Effector CD8-positive, alpha-beta T cell (primary cell): ENCODE results near the gene RNF141.

ENCODE experiments used
- DNase-seq: peaks from one replicate; lab custom pipeline; 2025; lab: John Stamatoyannopoulos, UW

RNF141 gene

GRCh38 chr11:10522921-10523320, 18.1 kb downstream of the RNF141 start:
- no peak for DNase-seq

GRCh38 chr11:10522276-10522675, 18.7 kb downstream of the RNF141 start:
- DNase-seq: no peak

GRCh38 chr11:10520562-10520961, 20.4 kb downstream of the RNF141 start:
- DNase-seq: no peak

- DNase-seq: no peak
Observed at GRCh38 chr11:10519630-10520029, 21.4 kb downstream of the RNF141 start.

GRCh38 chr11:10518891-10519290, 22.1 kb downstream of the RNF141 start:
- DNase-seq: no peak

- no peak for DNase-seq
Observed at GRCh38 chr11:10518123-10518522, 22.9 kb downstream of the RNF141 start.

GRCh38 chr11:10515418-10515817, 25.6 kb downstream of the RNF141 start:
- no peak for DNase-seq

GRCh38 chr11:10514709-10515108, 26.3 kb downstream of the RNF141 start:
- no peak for DNase-seq

GRCh38 chr11:10514202-10514601, 26.8 kb downstream of the RNF141 start:
- DNase-seq: no peak

GRCh38 chr11:10511181-10511621, 29.8 kb downstream of the RNF141 start:
- DNase-seq: no peak

GRCh38 chr11:10506008-10506370, 35.0 kb downstream of the RNF141 start:
- no peak for DNase-seq

- DNase-seq: no peak
Observed at GRCh38 chr11:10505278-10506007, 35.5 kb downstream of the RNF141 start.

GRCh38 chr11:10504490-10504889, 36.5 kb downstream of the RNF141 start:
- no peak for DNase-seq

GRCh38 chr11:10503777-10504480, 37.1 kb downstream of the RNF141 start:
- no peak for DNase-seq

GRCh38 chr11:10503221-10503620, 37.8 kb downstream of the RNF141 start:
- DNase-seq: no peak

GRCh38 chr11:10502770-10503169, 38.2 kb downstream of the RNF141 start:
- no peak for DNase-seq

GRCh38 chr11:10502065-10502680, 38.8 kb downstream of the RNF141 start:
- no peak for DNase-seq

- no peak for DNase-seq
Observed at GRCh38 chr11:10500757-10501684, 40.0 kb downstream of the RNF141 start.

GRCh38 chr11:10499874-10500601, 40.9 kb downstream of the RNF141 start:
- no peak for DNase-seq

- DNase-seq: no peak
Observed at GRCh38 chr11:10499452-10499851, 41.5 kb downstream of the RNF141 start.
